IMR-90 (cell line): ENCODE measurements around the gene ADAMTS8. TPM values are rescaled to one million over a fixed set of nuclear protein-coding genes. Genes with fewer than 3 reads are reported as not detected.

ENCODE experiments used
- ATAC-seq: fragments of 200-7000 bp; cut with Tn5 transposase; 2 replicates; pipeline ENCODE4 v1.9.1; 2020; ENCODE audit warnings: low read depth, mild to moderate bottlenecking, moderate library complexity
- BruUV-seq: library from RNA; stranded (reverse); fragments of 400-500 nt; replicated peaks from 2 replicates; lab custom pipeline; 2021; lab: Mats Ljungman, UMichigan
- CTCF ChIA-PET: fragments of 300-600 bp; formaldehyde crosslinking; extraction: SDS; loops from one replicate; lab custom pipeline; 2021; ENCODE audit warnings: antibody characterized with exemption; lab: Yijun Ruan, JAX
- POLR2A ChIA-PET: fragments of 300-600 bp; sonication (Branson Sonifier 250); formaldehyde crosslinking; loops from one replicate; lab custom pipeline; 2022; ENCODE audit warnings: antibody characterized with exemption; ENCODE audit not compliant: unreplicated experiment; lab: Charles Lee
- DNase-seq: peaks from one replicate; pipeline ENCODE4 v3.0.0; 2013
- H2AFZ ChIP-seq: replicated peaks from 2 replicates; pipeline ENCODE3; 2013; ENCODE audit warnings: low read length, mild to moderate bottlenecking; ENCODE audit not compliant: poor library complexity
- H2AK5ac ChIP-seq: 2 replicates; pipeline ENCODE4 v1.6.1; 2013; ENCODE audit warnings: low read depth, low read length, inconsistent platforms
- H2AK9ac ChIP-seq: replicated peaks from 2 replicates; pipeline ENCODE3; 2013; ENCODE audit warnings: mild to moderate bottlenecking, low read depth, low read length, moderate library complexity; ENCODE audit not compliant: poor library complexity
- H2BK120ac ChIP-seq: 2 replicates; pipeline ENCODE4 v1.6.1; 2013; ENCODE audit warnings: low read depth, low read length, inconsistent platforms
- H2BK15ac ChIP-seq: 3 replicates; pipeline ENCODE4 v1.6.1; 2013; ENCODE audit warnings: low read depth, low read length, inconsistent platforms
- H2BK20ac ChIP-seq: 2 replicates; pipeline ENCODE4 v1.6.1; 2013; ENCODE audit warnings: low read depth, mild to moderate bottlenecking, inconsistent platforms, low read length, moderate library complexity
- H2BK5ac ChIP-seq: 2 replicates; pipeline ENCODE4 v1.6.1; 2013; ENCODE audit warnings: mild to moderate bottlenecking, low read depth, low read length, inconsistent platforms; ENCODE audit not compliant: poor library complexity, severe bottlenecking
- H3K14ac ChIP-seq: replicated peaks from 2 replicates; pipeline ENCODE4 v1.6.1; 2013; ENCODE audit warnings: low read depth, low read length, inconsistent platforms
- H3K18ac ChIP-seq: 2 replicates; pipeline ENCODE4 v1.6.1; 2013; ENCODE audit warnings: low read depth, low read length, control low read depth
- H3K23ac ChIP-seq: 2 replicates; pipeline ENCODE4 v1.6.1; 2013; ENCODE audit warnings: low read depth, low read length, inconsistent platforms
- H3K27ac ChIP-seq: 2 replicates; pipeline ENCODE4 v1.5.1; 2013; ENCODE audit warnings: mild to moderate bottlenecking, control low read depth, low read length; ENCODE audit not compliant: insufficient read depth
- H3K27me3 ChIP-seq: 2 replicates; pipeline ENCODE4 v1.6.1; 2013; ENCODE audit warnings: low read length; ENCODE audit not compliant: control insufficient read depth, insufficient read depth
- H3K36me3 ChIP-seq: 2 replicates; pipeline ENCODE4 v1.6.1; 2013; ENCODE audit warnings: low read length, mixed read lengths; ENCODE audit not compliant: control insufficient read depth, insufficient read depth
- H3K4ac ChIP-seq: 2 replicates; pipeline ENCODE4 v1.6.1; 2013; ENCODE audit warnings: low read depth, low read length, inconsistent platforms
- H3K4me1 ChIP-seq: 2 replicates; pipeline ENCODE4 v1.6.1; 2013; ENCODE audit warnings: low read length, mixed read lengths; ENCODE audit not compliant: control insufficient read depth, insufficient read depth
- H3K4me2 ChIP-seq: 2 replicates; pipeline ENCODE4 v1.6.1; 2013; ENCODE audit warnings: low read depth, mild to moderate bottlenecking, control low read depth, low read length, moderate library complexity
- H3K4me3 ChIP-seq: 2 replicates; pipeline ENCODE4 v1.5.1; 2013; ENCODE audit warnings: low read depth, mild to moderate bottlenecking, control low read depth, low read length, moderate library complexity; ENCODE audit not compliant: insufficient read depth
- H3K56ac ChIP-seq: 2 replicates; pipeline ENCODE4 v1.6.1; 2013; ENCODE audit warnings: low read length, inconsistent platforms; ENCODE audit not compliant: insufficient read depth; ENCODE audit errors: extremely low read depth
- H3K79me1 ChIP-seq, 2 experiments: 2 replicates each; pipeline ENCODE4 v1.6.1; 2013; ENCODE audit warnings: low read length in 2 of 2, inconsistent platforms in 1 of 2, low read depth in 1 of 2
- H3K9ac ChIP-seq: 2 replicates; pipeline ENCODE4 v1.6.1; 2013; ENCODE audit warnings: low read depth, low read length, control low read depth
- H3K9me1 ChIP-seq: 2 replicates; pipeline ENCODE4 v1.6.1; 2013; ENCODE audit warnings: low read length, inconsistent platforms; ENCODE audit not compliant: insufficient read depth
- H3K9me3 ChIP-seq: 2 replicates; pipeline ENCODE4 v1.6.1; 2013; ENCODE audit warnings: low read length; ENCODE audit not compliant: control insufficient read depth, insufficient read depth
- H4K20me1 ChIP-seq: 2 replicates; pipeline ENCODE4 v1.6.1; 2013; ENCODE audit warnings: low read length, inconsistent platforms; ENCODE audit not compliant: insufficient read depth
- H4K5ac ChIP-seq: 2 replicates; pipeline ENCODE4 v1.6.1; 2013; ENCODE audit warnings: mild to moderate bottlenecking, low read depth, low read length, control low read depth
- H4K8ac ChIP-seq, 2 experiments: 2 replicates each; pipeline ENCODE4 v1.6.1; 2013; ENCODE audit warnings: low read depth in 2 of 2, low read length in 2 of 2, control low read depth in 1 of 2, inconsistent platforms in 1 of 2
- H4K91ac ChIP-seq: 2 replicates; pipeline ENCODE4 v1.6.1; 2013; ENCODE audit warnings: low read depth, low read length, inconsistent platforms; ENCODE audit not compliant: insufficient read depth
- BHLHE40 ChIP-seq: fragments of 150-350 bp; IDR thresholded peaks from 2 replicates; pipeline ENCODE4 v1.6.1; 2016; ENCODE audit warnings: mild to moderate bottlenecking, low read depth, low read length
- CEBPB ChIP-seq: IDR thresholded peaks from 2 replicates; pipeline ENCODE4 v1.6.1; 2012; ENCODE audit warnings: low read depth, low read length, improper control_type of control experiment
- CHD1 ChIP-seq: IDR thresholded peaks from 2 replicates; pipeline ENCODE4 v1.6.1; 2012; ENCODE audit warnings: low read depth, low read length, improper control_type of control experiment
- FOS ChIP-seq: fragments of 150-350 bp; IDR thresholded peaks from 2 replicates; pipeline ENCODE4 v1.6.1; 2016; ENCODE audit warnings: low read depth, low read length
- MAFK ChIP-seq: IDR thresholded peaks from 2 replicates; pipeline ENCODE4 v1.6.1; 2012; ENCODE audit warnings: low read depth, low read length, improper control_type of control experiment
- MAZ ChIP-seq: IDR thresholded peaks from 2 replicates; pipeline ENCODE4 v1.6.1; 2012; ENCODE audit warnings: low read depth, mild to moderate bottlenecking, low read length, improper control_type of control experiment, moderate library complexity, borderline replicate concordance
- MXI1 ChIP-seq: IDR thresholded peaks from 2 replicates; pipeline ENCODE4 v1.6.1; 2012; ENCODE audit warnings: low read depth, mild to moderate bottlenecking, low read length, moderate library complexity, borderline replicate concordance
- NFE2L2 ChIP-seq: fragments of 150-350 bp; IDR thresholded peaks from 2 replicates; pipeline ENCODE4 v1.6.1; 2016; ENCODE audit warnings: low read depth, mild to moderate bottlenecking, low read length
- POLR2A ChIP-seq: IDR thresholded peaks from 2 replicates; pipeline ENCODE4 v1.6.1; 2012; ENCODE audit warnings: mild to moderate bottlenecking, low read depth, low read length
- RAD21 ChIP-seq: IDR thresholded peaks from 2 replicates; pipeline ENCODE4 v1.6.1; 2012; ENCODE audit warnings: low read length, improper control_type of control experiment
- RCOR1 ChIP-seq: IDR thresholded peaks from 2 replicates; pipeline ENCODE4 v1.6.1; 2012; ENCODE audit warnings: mild to moderate bottlenecking, low read length, improper control_type of control experiment; ENCODE audit not compliant: insufficient replicate concordance
- RFX5 ChIP-seq: IDR thresholded peaks from 2 replicates; pipeline ENCODE4 v1.8.0; 2012; ENCODE audit warnings: low read depth, mild to moderate bottlenecking, low read length, moderate library complexity
- SMC3 ChIP-seq: fragments of 150-350 bp; IDR thresholded peaks from 2 replicates; pipeline ENCODE4 v1.6.1; 2016; ENCODE audit warnings: low read depth, mild to moderate bottlenecking, antibody characterized with exemption, low read length, moderate library complexity
- WGBS, 2 experiments: methylation state at CpG; one replicate each; pipeline versions ENCODE4 v1.1.5 to v1.1.7; 2013; ENCODE audit warnings: missing lambda C conversion rate in 2 of 2; ENCODE audit not compliant: insufficient read length in 1 of 2; ENCODE audit errors: extremely low coverage in 2 of 2; 5-methylcytosine and 5-hydroxymethylcytosine counted together
- dilution Hi-C: fragments of 300-500 bp; cut with HindIII; formaldehyde crosslinking; loops from one replicate; pipeline ENCODE4 v1.14.3; 2018; ENCODE audit warnings: low sequenced_read_pairs; ENCODE audit not compliant: unreplicated experiment
- in situ Hi-C: fragments of 300-500 bp; cut with MboI; formaldehyde crosslinking; loops from 3 replicates; pipeline ENCODE4 v1.14.3; 2019; ENCODE audit warnings: low sequenced_read_pairs, inconsistent platforms, mixed read lengths
- intact Hi-C: fragments of 100-400 bp; cut with micrococcal nuclease; formaldehyde crosslinking; loops from 2 replicates; pipeline ENCODE4 v1.10.0; 2022
- polyA plus RNA-seq, 3 experiments: library from polyadenylated mRNA; depleted of rRNA; stranded (reverse); fragments of >200 nt; gene quantifications; 2 replicates each; pipeline ENCODE4 v1.2.3, GENCODE V29; 2012; ENCODE audit warnings: low replicate concordance in 1 of 3
- total RNA-seq: library from RNA; depleted of rRNA; stranded (reverse); fragments of >200 nt; gene quantifications from 2 replicates; pipeline ENCODE4 v1.2.3, GENCODE V29; 2012
- TF ChIP-seq, protein P1 (sequence below): conservative IDR thresholded peaks from 2 replicates; pipeline ENCODE4 v1.5.1; 2012; ENCODE audit warnings: mild to moderate bottlenecking, low read depth, low read length, improper control_type of control experiment
- TF ChIP-seq, protein P2 (sequence below): fragments of 150-350 bp; IDR thresholded peaks from 2 replicates; pipeline ENCODE4 v1.6.1; 2017; ENCODE audit warnings: mild to moderate bottlenecking, antibody characterized with exemption, low read length, low read depth

ADAMTS8 gene
- total and polyA plus RNA-seq, 2 of the 4 experiments (the other 2 are of a cell fraction): under 0.01 to 0.60 TPM

DNA sequence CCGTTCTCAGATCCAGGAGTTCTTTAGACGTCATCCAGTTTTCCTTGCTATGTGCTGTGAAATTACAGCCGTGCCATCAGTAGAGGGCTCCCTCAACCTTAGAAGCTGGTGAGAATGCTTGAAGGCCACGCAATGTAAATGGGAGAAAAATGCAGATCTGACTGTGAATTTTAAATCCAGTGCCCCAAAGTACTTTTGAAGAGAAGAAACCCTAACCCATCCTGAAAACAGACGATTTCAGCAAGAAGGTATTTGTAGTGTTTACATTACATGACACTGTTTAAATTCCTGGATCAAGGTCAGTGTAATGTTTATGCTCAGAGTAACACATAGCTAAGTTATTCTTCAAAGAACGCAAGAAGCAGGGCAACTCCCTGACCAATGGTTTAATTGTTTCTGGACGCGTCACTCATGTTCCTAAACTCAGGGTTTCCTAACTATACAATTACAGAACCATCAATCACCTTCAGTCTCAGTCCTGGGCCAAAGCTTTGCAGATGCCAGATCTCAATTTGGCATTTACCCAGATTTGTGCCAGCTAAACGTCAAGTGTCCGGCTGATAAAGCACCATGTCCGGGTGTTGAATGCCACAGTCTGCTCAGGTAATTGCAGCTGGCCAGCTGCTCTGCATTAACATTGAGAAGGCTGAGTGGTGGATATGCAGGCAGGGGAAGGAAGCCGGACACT is 38.2 kb downstream of the ADAMTS8 start:
- Histone ChIP-seq H4K8ac (peak overlapping the region in 1 of 2 experiments; percentile 69; a peak in 2 of 4 replicates), H3K9me3 (no peaks in the 10 kb centered on the region), H3K4me1 (peaks cover 12% of the 10 kb centered on the region), H3K23ac (no peak overlapping the region), H4K20me1 (peaks cover 4% of the 10 kb centered on the region; the same call in 1 of the 2 replicates), H2BK20ac (peak overlapping the region; percentile 39), H3K4me2 (peak overlapping the region; percentile 32), H3K18ac (peak overlapping the region; percentile 76), H2BK5ac (peak overlapping the region; percentile 67), H3K14ac (no peak overlapping the region), H3K9ac (no peak overlapping the region), H2BK120ac (peak overlapping the region; percentile 45), H3K27ac (peak overlapping the region; percentile 68; the same call in 1 of the 2 replicates), H4K5ac (peak overlapping the region; percentile 10; the same call in 1 of the 2 replicates), H4K91ac (peak overlapping the region; percentile 65), H2AK5ac (0 out of 2 replicates have a peak overlapping the region, but pooled peaks have one; percentile 14), H3K79me1 (no peaks in the 10 kb centered on the region), H3K56ac (no peak overlapping the region), H2BK15ac (0 out of 3 replicates have a peak overlapping the region, but pooled peaks have one; percentile 90), H3K4ac (peak overlapping the region; percentile 58), H2AK9ac (peak overlapping the region; percentile 49), H3K9me1 (peaks cover 4% of the 10 kb centered on the region; the same call in 1 of the 2 replicates), H3K4me3 (no peak overlapping the region), H2AFZ (peak overlapping the region; percentile 8), H3K27me3 (peaks cover 32% of the 10 kb centered on the region), H3K36me3 (no peaks in the 10 kb centered on the region)
- ATAC-seq: peak; percentile 88
- intact Hi-C loops (loop anchor here (1.0 kb wide), 5 partner anchors 13 to 472 kb away; no protein-coding TSS in a partner anchor), dilution Hi-C loops (no loop called here), in situ Hi-C loops (loop anchor here (25.0 kb wide), 1 partner anchor 178 kb away; no protein-coding TSS in a partner anchor)
- ChIA-PET POLR2A (interaction anchor here (0.6 to 0.9 kb wide), 5 partner anchors 13 to 514 kb away, joined by 3 to 6 read pairs (median 3); no protein-coding TSS in a partner anchor), CTCF (interaction anchor here (0.5 to 1.9 kb wide), 19 partner anchors 8 to 472 kb away, joined by 3 to 8 read pairs (median 4); no protein-coding TSS in a partner anchor)
- DNase-seq: peak; percentile 99
- WGBS, 2 experiments: 7% methylated on average over 6 of the region's 12 CpGs; no CpG with 5 or more reads in 1 of the 2 experiments
- BruUV-seq: no TSS peak
- TF ChIP-seq FOS (peak; percentile 64), RFX5 (peak; percentile 31; the same call in 1 of the 2 replicates), POLR2A (0 out of 2 replicates have a peak, but pooled peaks have one; percentile 29), CEBPB (peak; percentile 43), SMC3 (peak; percentile 77), NFE2L2 (no peak), CHD1 (no peak), MAZ (peak; percentile 37), RCOR1 (peak; percentile 95), MAFK (no peak), RAD21 (peak; percentile 86), MXI1 (no peak), BHLHE40 (0 out of 2 replicates have a peak, but pooled peaks have one; percentile 55)
- TF ChIP-seq, protein P1, sequence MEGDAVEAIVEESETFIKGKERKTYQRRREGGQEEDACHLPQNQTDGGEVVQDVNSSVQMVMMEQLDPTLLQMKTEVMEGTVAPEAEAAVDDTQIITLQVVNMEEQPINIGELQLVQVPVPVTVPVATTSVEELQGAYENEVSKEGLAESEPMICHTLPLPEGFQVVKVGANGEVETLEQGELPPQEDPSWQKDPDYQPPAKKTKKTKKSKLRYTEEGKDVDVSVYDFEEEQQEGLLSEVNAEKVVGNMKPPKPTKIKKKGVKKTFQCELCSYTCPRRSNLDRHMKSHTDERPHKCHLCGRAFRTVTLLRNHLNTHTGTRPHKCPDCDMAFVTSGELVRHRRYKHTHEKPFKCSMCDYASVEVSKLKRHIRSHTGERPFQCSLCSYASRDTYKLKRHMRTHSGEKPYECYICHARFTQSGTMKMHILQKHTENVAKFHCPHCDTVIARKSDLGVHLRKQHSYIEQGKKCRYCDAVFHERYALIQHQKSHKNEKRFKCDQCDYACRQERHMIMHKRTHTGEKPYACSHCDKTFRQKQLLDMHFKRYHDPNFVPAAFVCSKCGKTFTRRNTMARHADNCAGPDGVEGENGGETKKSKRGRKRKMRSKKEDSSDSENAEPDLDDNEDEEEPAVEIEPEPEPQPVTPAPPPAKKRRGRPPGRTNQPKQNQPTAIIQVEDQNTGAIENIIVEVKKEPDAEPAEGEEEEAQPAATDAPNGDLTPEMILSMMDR: peak; percentile 89
- TF ChIP-seq, protein P2, sequence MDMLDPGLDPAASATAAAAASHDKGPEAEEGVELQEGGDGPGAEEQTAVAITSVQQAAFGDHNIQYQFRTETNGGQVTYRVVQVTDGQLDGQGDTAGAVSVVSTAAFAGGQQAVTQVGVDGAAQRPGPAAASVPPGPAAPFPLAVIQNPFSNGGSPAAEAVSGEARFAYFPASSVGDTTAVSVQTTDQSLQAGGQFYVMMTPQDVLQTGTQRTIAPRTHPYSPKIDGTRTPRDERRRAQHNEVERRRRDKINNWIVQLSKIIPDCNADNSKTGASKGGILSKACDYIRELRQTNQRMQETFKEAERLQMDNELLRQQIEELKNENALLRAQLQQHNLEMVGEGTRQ: no peak
